Smooth muscle cell of bladder (primary cell): ENCODE results near the gene NTN5. TPM values are rescaled to one million over a fixed set of nuclear protein-coding genes. Genes with fewer than 3 reads are reported as not detected.

Source experiments
- total RNA-seq: library from RNA; depleted of rRNA; stranded (reverse); fragments of >200 nt; gene quantifications from 2 replicates; pipeline ENCODE4 v1.2.3, GENCODE V29; 2014

NTN5 gene
- not detected in 2 replicates for total RNA-seq

GRCh38 chr19:48672994-48673393 is at the start of gene NTN5:
TSS of gene NTN5 (minus strand) at chr19:48673017. CDS start at chr19:48670986, 2,031 bp downstream.

GRCh38 chr19:48719263-48720171 is 46.7 kb upstream of the NTN5 start, which contains the start of gene MAMSTR:
TSS of gene MAMSTR (minus strand) at chr19:48719725. CDS start at chr19:48719031, 694 bp downstream.

GRCh38 chr19:48695743-48696352 is 23.0 kb upstream of the NTN5 start, which contains the start of gene FUT2:
TSS of gene FUT2 (plus strand) at chr19:48695971. CDS start at chr19:48702957, 6,986 bp downstream.

GRCh38 chr19:48646001-48646721 is 26.7 kb downstream of the NTN5 start, which contains the start of gene CA11:
TSS of gene CA11 (minus strand) at chr19:48646187. CDS start at chr19:48645632, 555 bp downstream.

GRCh38 chr19:48636859-48637448 is 35.9 kb downstream of the NTN5 start, which contains the start of gene DBP:
TSS of gene DBP (minus strand) at chr19:48637379. CDS start at chr19:48636994, 385 bp downstream.

GRCh38 chr19:48618916-48619691 is 53.7 kb downstream of the NTN5 start, which contains the start of the genes RPL18 and SPHK2:
TSS of gene RPL18 (minus strand) at chr19:48619178. CDS start at chr19:48619143, 35 bp downstream.
TSS of gene SPHK2 (plus strand) at chr19:48619506. CDS start at chr19:48620515, 1,009 bp downstream.

GRCh38 chr19:48614436-48615230 is 58.2 kb downstream of the NTN5 start, which contains the start of gene FAM83E:
TSS of gene FAM83E (minus strand) at chr19:48615076. CDS start at chr19:48613372, 1,704 bp downstream.

Other genes starting within 250 kb of the NTN5 start
- 11.0 and 19.2 TPM in 2 replicates for gene GRWD1, start 227.0 kb downstream of the NTN5 start, total RNA-seq
- 0.28 and 0.46 TPM in 2 replicates for gene KCNJ14, start 217.4 kb downstream of the NTN5 start, total RNA-seq
- gene CYTH2, start 203.6 kb downstream of the NTN5 start, total RNA-seq = 23.8 and 29.7 TPM in 2 replicates
- 0.09 and 0.14 TPM in 2 replicates for gene LMTK3, start 161.2 kb downstream of the NTN5 start, total RNA-seq
- gene SULT2B1, start 120.8 kb downstream of the NTN5 start, total RNA-seq = 0.09 and 0.28 TPM in 2 replicates
- 0.14 TPM in 1 of 2 replicates, not detected in the other for gene SPACA4, start 66.3 kb downstream of the NTN5 start, total RNA-seq
- 0.28 and 0.46 TPM in 2 replicates for gene FAM83E, start 57.9 kb downstream of the NTN5 start, total RNA-seq
- 2,327 and 2,594 TPM in 2 replicates for gene RPL18, start 53.8 kb downstream of the NTN5 start, total RNA-seq
- 4.7 and 5.6 TPM in 2 replicates for gene SPHK2, start 53.5 kb downstream of the NTN5 start, total RNA-seq
- gene DBP, start 35.6 kb downstream of the NTN5 start, total RNA-seq = 4.6 and 6.5 TPM in 2 replicates
- 0.43 and 0.46 TPM in 2 replicates for gene CA11, start 26.8 kb downstream of the NTN5 start, total RNA-seq
- gene FUT2, start 23.0 kb upstream of the NTN5 start, total RNA-seq = not detected in 2 replicates
- gene MAMSTR, start 46.7 kb upstream of the NTN5 start, total RNA-seq = 0.28 TPM in 2 replicates
- gene RASIP1, start 67.6 kb upstream of the NTN5 start, total RNA-seq = 1.3 and 2.3 TPM in 2 replicates
- gene IZUMO1, start 73.9 kb upstream of the NTN5 start, total RNA-seq = not detected in 2 replicates
- 0.28 TPM in 2 replicates for gene FUT1, start 79.6 kb upstream of the NTN5 start, total RNA-seq
- 0.14 and 0.28 TPM in 2 replicates for gene FGF21, start 82.5 kb upstream of the NTN5 start, total RNA-seq
- 26.6 and 28.4 TPM in 2 replicates for gene BCAT2, start 138.0 kb upstream of the NTN5 start, total RNA-seq
- gene HSD17B14, start 163.5 kb upstream of the NTN5 start, total RNA-seq = 6.8 and 7.3 TPM in 2 replicates
- 6.5 and 10.6 TPM in 2 replicates for gene PLEKHA4, start 195.6 kb upstream of the NTN5 start, total RNA-seq
- gene PPP1R15A, start 199.4 kb upstream of the NTN5 start, total RNA-seq = 51.6 and 53.1 TPM in 2 replicates
- gene TULP2, start 225.7 kb upstream of the NTN5 start, total RNA-seq = 0.28 and 0.55 TPM in 2 replicates
- 117 and 149 TPM in 2 replicates for gene NUCB1, start 227.3 kb upstream of the NTN5 start, total RNA-seq